GM18873 (cell line): ENCODE results near the gene TSPAN12.
"Not testable (repeated sequence)": the region's sequence is repeated elsewhere in the genome, so short reads cannot be mapped to it uniquely, and the experiment has no call there.

Experiments
- ATAC-seq: cut with Tn5 transposase; IDR thresholded peaks from one replicate; pipeline ENCODE4 v1.9.1; 2021; ENCODE audit warnings: mild to moderate bottlenecking, moderate library complexity, moderate number of reproducible peaks; ENCODE audit not compliant: unreplicated experiment, low FRiP score

TSPAN12 gene

GRCh38 chr7:120809260-120809659 is 48.7 kb downstream of the TSPAN12 start:
- ATAC-seq = no peak

GRCh38 chr7:120807390-120807789 is 50.6 kb downstream of the TSPAN12 start:
- no peak for ATAC-seq

GRCh38 chr7:120806669-120807068 is 51.3 kb downstream of the TSPAN12 start:
- ATAC-seq = peak; percentile 62

GRCh38 chr7:120805636-120806388 is 52.1 kb downstream of the TSPAN12 start:
- ATAC-seq = peak; percentile 49

- ATAC-seq = no peak
Observed at GRCh38 chr7:120802751-120803150, 55.2 kb downstream of the TSPAN12 start.

GRCh38 chr7:120799813-120800475 is 58.0 kb downstream of the TSPAN12 start:
- no peak for ATAC-seq

GRCh38 chr7:120799147-120799546 is 58.8 kb downstream of the TSPAN12 start:
- ATAC-seq = no peak

GRCh38 chr7:120797026-120797645 is 60.8 kb downstream of the TSPAN12 start:
- ATAC-seq = no peak

GRCh38 chr7:120794106-120794729 is 63.7 kb downstream of the TSPAN12 start:
- ATAC-seq = no peak

GRCh38 chr7:120793213-120793936 is 64.6 kb downstream of the TSPAN12 start:
- ATAC-seq = no peak

- no peak for ATAC-seq
Observed at GRCh38 chr7:120792861-120793130, 65.1 kb downstream of the TSPAN12 start.

GRCh38 chr7:120792091-120792860 is 65.7 kb downstream of the TSPAN12 start:
- peak; percentile 93 for ATAC-seq

GRCh38 chr7:120785095-120785494 is 72.8 kb downstream of the TSPAN12 start:
- no peak for ATAC-seq

- ATAC-seq = no peak
Observed at GRCh38 chr7:120783721-120784120, 74.2 kb downstream of the TSPAN12 start.

- ATAC-seq = no peak
Observed at GRCh38 chr7:120783273-120783672, 74.7 kb downstream of the TSPAN12 start.

- ATAC-seq = not testable (repeated sequence)
Observed at GRCh38 chr7:120781924-120782323, 76.0 kb downstream of the TSPAN12 start.

- no peak for ATAC-seq
Observed at GRCh38 chr7:120780938-120781337, 77.0 kb downstream of the TSPAN12 start.

GRCh38 chr7:120780451-120780850 is 77.5 kb downstream of the TSPAN12 start:
- not testable (repeated sequence) for ATAC-seq

GRCh38 chr7:120779078-120779477 is 78.9 kb downstream of the TSPAN12 start:
- not testable (repeated sequence) for ATAC-seq

- ATAC-seq = no peak
Observed at GRCh38 chr7:120775755-120776154, 82.2 kb downstream of the TSPAN12 start.
